B cell (primary cell): ENCODE results near the gene PIP4K2A.

Source experiments
- EZH2 ChIP-seq: IDR thresholded peaks from 2 replicates; pipeline ENCODE4 v1.6.1; 2012; ENCODE audit warnings: borderline replicate concordance, low read depth, mild to moderate bottlenecking, moderate library complexity, low read length; ENCODE audit not compliant: insufficient read depth, poor library complexity, severe bottlenecking
- TF ChIP-seq, protein P1 (sequence below): fragments of 200-600 bp; IDR thresholded peaks from one replicate; pipeline ENCODE4 v1.8.0; 2022; ENCODE audit warnings: antibody characterized with exemption, mild to moderate bottlenecking

DNA sequence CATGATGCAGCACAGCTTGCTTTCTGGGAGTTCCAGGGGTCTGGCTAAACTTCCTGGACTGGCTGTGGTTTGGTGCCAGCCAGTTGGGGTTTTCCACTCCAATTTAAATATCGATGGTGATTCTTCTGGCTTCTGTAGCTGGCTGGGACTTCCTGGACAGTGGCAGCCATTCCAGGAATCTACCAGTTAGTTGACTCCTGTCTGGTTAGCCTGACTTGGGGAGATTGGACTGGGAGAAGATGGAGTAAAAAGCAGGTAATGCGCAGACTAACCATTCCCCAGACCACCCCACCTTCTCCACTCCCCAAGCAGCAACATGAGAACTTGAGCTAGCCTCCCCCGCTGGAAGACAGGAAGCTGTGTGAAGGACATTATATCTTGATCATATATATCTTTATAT is 6.3 kb upstream of the PIP4K2A start:
- TF ChIP-seq, protein P1, sequence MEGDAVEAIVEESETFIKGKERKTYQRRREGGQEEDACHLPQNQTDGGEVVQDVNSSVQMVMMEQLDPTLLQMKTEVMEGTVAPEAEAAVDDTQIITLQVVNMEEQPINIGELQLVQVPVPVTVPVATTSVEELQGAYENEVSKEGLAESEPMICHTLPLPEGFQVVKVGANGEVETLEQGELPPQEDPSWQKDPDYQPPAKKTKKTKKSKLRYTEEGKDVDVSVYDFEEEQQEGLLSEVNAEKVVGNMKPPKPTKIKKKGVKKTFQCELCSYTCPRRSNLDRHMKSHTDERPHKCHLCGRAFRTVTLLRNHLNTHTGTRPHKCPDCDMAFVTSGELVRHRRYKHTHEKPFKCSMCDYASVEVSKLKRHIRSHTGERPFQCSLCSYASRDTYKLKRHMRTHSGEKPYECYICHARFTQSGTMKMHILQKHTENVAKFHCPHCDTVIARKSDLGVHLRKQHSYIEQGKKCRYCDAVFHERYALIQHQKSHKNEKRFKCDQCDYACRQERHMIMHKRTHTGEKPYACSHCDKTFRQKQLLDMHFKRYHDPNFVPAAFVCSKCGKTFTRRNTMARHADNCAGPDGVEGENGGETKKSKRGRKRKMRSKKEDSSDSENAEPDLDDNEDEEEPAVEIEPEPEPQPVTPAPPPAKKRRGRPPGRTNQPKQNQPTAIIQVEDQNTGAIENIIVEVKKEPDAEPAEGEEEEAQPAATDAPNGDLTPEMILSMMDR, result no peak
- no peak for TF ChIP-seq EZH2
